Trophoblast cell (in vitro differentiated cells and primary cell): ENCODE data around the gene ZNF22.

Source experiments
- DNase-seq, 2 donors: peaks; one replicate each; pipeline ENCODE4 v3.0.0-alpha.2; 2016
- H2AFZ ChIP-seq: 2 replicates; pipeline ENCODE4 v1.6.1; 2013; ENCODE audit warnings: low read length, moderate library complexity, mild to moderate bottlenecking; ENCODE audit not compliant: insufficient read depth, poor library complexity
- H2AK5ac ChIP-seq: 2 replicates; pipeline ENCODE4 v1.6.1; 2013; ENCODE audit warnings: mild to moderate bottlenecking, low read length
- H2BK120ac ChIP-seq: 2 replicates; pipeline ENCODE4 v1.6.1; 2013; ENCODE audit warnings: low read length, mild to moderate bottlenecking, moderate library complexity; ENCODE audit not compliant: insufficient read depth, poor library complexity
- H2BK12ac ChIP-seq: 2 replicates; pipeline ENCODE4 v1.6.1; 2013; ENCODE audit warnings: mild to moderate bottlenecking, low read length, moderate library complexity
- H2BK5ac ChIP-seq: 2 replicates; pipeline ENCODE4 v1.6.1; 2013; ENCODE audit warnings: low read length, low read depth, moderate library complexity, mild to moderate bottlenecking; ENCODE audit not compliant: poor library complexity
- H3K14ac ChIP-seq: 2 replicates; pipeline ENCODE4 v1.6.1; 2013; ENCODE audit warnings: mild to moderate bottlenecking, low read length
- H3K18ac ChIP-seq: 2 replicates; pipeline ENCODE4 v1.6.1; 2013; ENCODE audit warnings: mild to moderate bottlenecking, low read length
- H3K23ac ChIP-seq: 2 replicates; pipeline ENCODE4 v1.6.1; 2013; ENCODE audit warnings: low read length
- H3K27ac ChIP-seq: 2 replicates; pipeline ENCODE4 v1.5.1; 2013; ENCODE audit warnings: low read depth, mild to moderate bottlenecking, inconsistent platforms, low read length, moderate library complexity
- H3K27me3 ChIP-seq: 2 replicates; pipeline ENCODE4 v1.6.1; 2013; ENCODE audit warnings: inconsistent platforms, mild to moderate bottlenecking, low read length, moderate library complexity; ENCODE audit not compliant: insufficient read depth
- H3K36me3 ChIP-seq, 2 experiments: 1 replicate in 1 of 2; 2 replicates in 1 of 2; pipeline ENCODE4 v1.6.1; 2013; ENCODE audit warnings: low read length in 2 of 2, mild to moderate bottlenecking in 2 of 2, moderate library complexity in 1 of 2; ENCODE audit not compliant: insufficient read depth in 2 of 2, control insufficient read depth in 1 of 2
- H3K4ac ChIP-seq: 2 replicates; pipeline ENCODE4 v1.6.1; 2013; ENCODE audit warnings: low read depth, mild to moderate bottlenecking, low read length, moderate library complexity
- H3K4me1 ChIP-seq, 2 experiments: 1 replicate in 1 of 2; 2 replicates in 1 of 2; pipeline ENCODE4 v1.6.1; 2013; ENCODE audit warnings: low read length in 2 of 2, mild to moderate bottlenecking in 2 of 2, moderate library complexity in 1 of 2; ENCODE audit not compliant: insufficient read depth in 2 of 2, control insufficient read depth in 1 of 2
- H3K4me2 ChIP-seq: 2 replicates; pipeline ENCODE4 v1.6.1; 2013; ENCODE audit warnings: inconsistent platforms, mild to moderate bottlenecking, low read length, moderate library complexity
- H3K4me3 ChIP-seq: 2 replicates; pipeline ENCODE4 v1.5.1; 2013; ENCODE audit warnings: mild to moderate bottlenecking, low read depth, low read length, inconsistent platforms
- H3K79me1 ChIP-seq: one replicate; pipeline ENCODE4 v1.6.1; 2013; ENCODE audit warnings: low read length
- H3K79me2 ChIP-seq: 2 replicates; pipeline ENCODE4 v1.6.1; 2013; ENCODE audit warnings: low read length, mild to moderate bottlenecking; ENCODE audit not compliant: control insufficient read depth, insufficient read depth, poor library complexity
- H3K9ac ChIP-seq: 2 replicates; pipeline ENCODE4 v1.6.1; 2013; ENCODE audit warnings: mild to moderate bottlenecking, low read length
- H3K9me3 ChIP-seq: 2 replicates; pipeline ENCODE4 v1.6.1; 2013; ENCODE audit warnings: low read depth, mild to moderate bottlenecking, control low read depth, inconsistent platforms, low read length; ENCODE audit not compliant: insufficient read depth
- H4K12ac ChIP-seq: 2 replicates; pipeline ENCODE4 v1.6.1; 2013; ENCODE audit warnings: low read depth, mild to moderate bottlenecking, low read length, moderate library complexity
- H4K8ac ChIP-seq: 2 replicates; pipeline ENCODE4 v1.6.1; 2013; ENCODE audit warnings: low read depth, mild to moderate bottlenecking, low read length, moderate library complexity
- H4K91ac ChIP-seq: one replicate; pipeline ENCODE4 v1.6.1; 2013; ENCODE audit warnings: low read depth, mild to moderate bottlenecking, low read length, moderate library complexity
- WGBS: extraction: QIAGEN DNeasy Blood & Tissue Kit; methylation state at CpG from one replicate; pipeline ENCODE4 v1.1.7; 2013; ENCODE audit warnings: missing lambda C conversion rate; ENCODE audit not compliant: insufficient read length, insufficient coverage; ENCODE audit errors: extremely low coverage; 5-methylcytosine and 5-hydroxymethylcytosine counted together

Gene ZNF22

GRCh38 chr10:44954962-44955361 is 45.8 kb upstream of the ZNF22 start:
- Histone ChIP-seq H3K18ac (no peak overlapping the region), H3K79me2 (peaks cover 4% of the 10 kb centered on the region), H2BK12ac (no peak overlapping the region), H3K4me1 (peaks cover 8 to 32% of the 10 kb centered on the region in 2 experiments), H4K8ac (no peak overlapping the region), H3K23ac (no peak overlapping the region), H2AK5ac (no peak overlapping the region), H3K9ac (no peak overlapping the region), H3K79me1 (peaks cover 21% of the 10 kb centered on the region), H2AFZ (no peak overlapping the region), H3K4ac (no peak overlapping the region), H4K12ac (no peak overlapping the region), H2BK5ac (no peak overlapping the region), H4K91ac (no peak overlapping the region), H3K4me2 (no peak overlapping the region), H3K9me3 (no peaks in the 10 kb centered on the region), H3K14ac (no peak overlapping the region), H3K36me3 (peaks cover 0 to 3% of the 10 kb centered on the region in 2 experiments), H3K27me3 (no peaks in the 10 kb centered on the region), H2BK120ac (no peak overlapping the region), H3K27ac (no peak overlapping the region), H3K4me3 (no peak overlapping the region)
- DNase-seq, result no peak

- H3K9ac ChIP-seq, result no peak overlapping the region
Measured at GRCh38 chr10:44955413-44956070, 45.2 kb upstream of the ZNF22 start.

GRCh38 chr10:44956226-44956625 is 44.5 kb upstream of the ZNF22 start:
- H3K14ac ChIP-seq, result no peak overlapping the region
- no peak overlapping the region for H3K4me3 ChIP-seq
- no peak overlapping the region for H2BK120ac ChIP-seq
- H4K91ac ChIP-seq, result peak overlapping the region; percentile 33
- peaks cover 0 to 3% of the 10 kb centered on the region in 2 experiments for H3K36me3 ChIP-seq
- H4K8ac ChIP-seq, result no peak overlapping the region
- no peak overlapping the region for H2AFZ ChIP-seq
- H3K27me3 ChIP-seq, result no peaks in the 10 kb centered on the region
- H2BK5ac ChIP-seq, result no peak overlapping the region
- no peak overlapping the region for H4K12ac ChIP-seq
- no peak overlapping the region for H2AK5ac ChIP-seq
- WGBS, result no CpG with 5 or more reads among the region's 4 CpGs
- H3K27ac ChIP-seq, result no peak overlapping the region
- no peak overlapping the region for H2BK12ac ChIP-seq
- H3K4me1 ChIP-seq, result peaks cover 19 to 45% of the 10 kb centered on the region in 2 experiments
- no peaks in the 10 kb centered on the region for H3K9me3 ChIP-seq
- no peak overlapping the region for H3K23ac ChIP-seq
- no peak for DNase-seq
- H3K79me1 ChIP-seq, result peaks cover 13% of the 10 kb centered on the region
- no peak overlapping the region for H3K9ac ChIP-seq
- H3K4me2 ChIP-seq, result no peak overlapping the region
- H3K18ac ChIP-seq, result no peak overlapping the region
- no peak overlapping the region for H3K4ac ChIP-seq
- H3K79me2 ChIP-seq, result peaks cover 4% of the 10 kb centered on the region

More at GRCh38 chr10:44955413-44956070, 45.2 kb upstream of the ZNF22 start:
- H4K8ac ChIP-seq, result no peak overlapping the region
- H3K18ac ChIP-seq, result no peak overlapping the region
- H3K79me2 ChIP-seq, result peaks cover 4% of the 10 kb centered on the region
- no peak overlapping the region for H2BK120ac ChIP-seq
- no peak overlapping the region for H3K4me3 ChIP-seq
- H2BK5ac ChIP-seq, result no peak overlapping the region
- no peak overlapping the region for H3K23ac ChIP-seq
- WGBS, result no CpG with 5 or more reads among the region's 8 CpGs
- H3K4me1 ChIP-seq, result peaks cover 13 to 38% of the 10 kb centered on the region in 2 experiments
- no peak overlapping the region for H3K4me2 ChIP-seq
- H3K79me1 ChIP-seq, result peaks cover 18% of the 10 kb centered on the region
- no peak overlapping the region for H2AFZ ChIP-seq
- H3K27ac ChIP-seq, result no peak overlapping the region
- H3K36me3 ChIP-seq, result peaks cover 0 to 3% of the 10 kb centered on the region in 2 experiments
- no peak overlapping the region for H2AK5ac ChIP-seq
- no peaks in the 10 kb centered on the region for H3K9me3 ChIP-seq
- H3K4ac ChIP-seq, result peak overlapping the region; percentile 25
- no peak overlapping the region for H4K91ac ChIP-seq
- H3K27me3 ChIP-seq, result no peaks in the 10 kb centered on the region
- peak overlapping the region; percentile 32 for H2BK12ac ChIP-seq
- no peak for DNase-seq
- no peak overlapping the region for H3K14ac ChIP-seq
- H4K12ac ChIP-seq, result no peak overlapping the region

GRCh38 chr10:44956717-44957706 is 43.7 kb upstream of the ZNF22 start:
- Histone ChIP-seq H2BK12ac (no peak overlapping the region), H3K4me3 (no peak overlapping the region), H3K9me3 (no peaks in the 10 kb centered on the region), H3K4me1 (peaks cover 22 to 47% of the 10 kb centered on the region in 2 experiments), H3K27me3 (no peaks in the 10 kb centered on the region), H3K79me1 (peaks cover 10% of the 10 kb centered on the region), H2BK120ac (no peak overlapping the region), H2BK5ac (no peak overlapping the region), H2AFZ (no peak overlapping the region), H3K27ac (no peak overlapping the region), H3K36me3 (peaks cover 1 to 3% of the 10 kb centered on the region in 2 experiments), H3K4ac (no peak overlapping the region), H4K8ac (no peak overlapping the region), H3K23ac (no peak overlapping the region), H4K91ac (no peak overlapping the region), H3K14ac (no peak overlapping the region), H3K4me2 (no peak overlapping the region), H4K12ac (no peak overlapping the region), H3K9ac (no peak overlapping the region), H3K18ac (no peak overlapping the region), H3K79me2 (peaks cover 4% of the 10 kb centered on the region), H2AK5ac (no peak overlapping the region)
- no peak for DNase-seq
- WGBS, result no CpG with 5 or more reads among the region's 4 CpGs
